GM21447 (cell line): Measurements from ENCODE around the gene SPACA9.

ENCODE experiments used
- ATAC-seq: cut with Tn5 transposase; IDR thresholded peaks from one replicate; pipeline ENCODE4 v1.9.1; 2021; ENCODE audit not compliant: unreplicated experiment

Gene SPACA9

DNA sequence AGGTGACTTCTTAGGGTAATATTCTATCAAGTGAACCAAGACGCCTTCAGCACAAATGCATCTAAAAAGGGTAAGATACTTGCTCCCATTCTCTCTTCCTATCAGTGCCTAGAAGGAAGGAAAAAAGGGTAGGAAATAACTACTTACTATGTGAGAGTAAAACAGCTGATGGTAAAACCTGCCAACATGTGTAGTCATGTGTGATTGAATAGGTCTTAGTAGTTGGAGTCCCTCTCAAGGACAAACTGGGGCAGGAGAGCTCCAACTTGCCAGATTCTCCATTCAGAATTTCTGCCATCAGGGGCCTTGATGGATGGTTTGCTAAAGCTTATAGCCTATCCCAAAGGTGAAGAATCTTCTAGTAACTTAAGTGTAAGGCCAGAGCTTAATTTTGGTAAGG is 60.5 kb downstream of the SPACA9 start:
- no peak for ATAC-seq
